ENCODE measurements around the gene ZNF831.

- TF ChIP-seq CTCF (IDR thresholded peaks at IDR 0.05) (no peak), POLR2A (IDR thresholded peaks at IDR 0.05) (no peak)
Measured at GRCh38 chr20:59297686-59298085, 134.1 kb downstream of the ZNF831 start.
